Measurements from ENCODE around the gene PPT2.

DNA sequence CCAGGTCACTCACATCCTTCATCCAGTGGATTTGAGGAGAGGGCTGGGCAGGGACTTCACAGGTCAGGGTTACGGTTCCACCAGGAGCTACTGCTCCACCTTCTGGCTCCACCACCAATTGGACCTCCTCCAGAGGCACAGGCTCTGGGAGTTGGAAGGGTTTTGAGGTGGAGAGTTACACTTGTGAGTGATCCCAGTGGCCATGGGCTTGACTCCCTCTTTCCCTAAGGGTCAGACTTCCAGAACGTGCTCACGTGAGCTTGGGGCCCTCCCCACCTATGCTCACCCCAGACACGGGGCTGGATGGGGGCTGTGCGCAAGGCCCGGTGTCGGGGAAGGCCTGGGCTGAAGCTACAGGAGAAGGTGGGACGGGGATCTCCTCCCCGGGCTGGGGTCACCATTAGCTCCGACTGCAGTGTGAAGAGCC is 28.6 kb downstream of the PPT2 start:
- TF ChIP-seq CTCF (IDR thresholded peaks at IDR 0.05) = no peak
- TF ChIP-seq POLR2A (IDR thresholded peaks at IDR 0.05) = no peak

Measured in thyroid gland (tissue), 4 donors.